ENCODE measurements around the gene RIPPLY3.
"Not testable (repeated sequence)": the region's sequence is repeated elsewhere in the genome, so short reads cannot be mapped to it uniquely, and the experiment has no call there.

The RIPPLY3 gene

GRCh38 chr21:36990508-36991205, 15.8 kb upstream of the RIPPLY3 start:
- H3K4me3 ChIP-seq (ENCODE audit: low read depth, low read length), result peak overlapping the region; percentile 50
- no peak for TF ChIP-seq CTCF (IDR thresholded peaks at IDR 0.05; ENCODE audit: control insufficient read depth, extremely low read depth, insufficient read depth)
- no peak for DNase-seq (ENCODE audit: low read depth)

- TF ChIP-seq CTCF (IDR thresholded peaks at IDR 0.05; ENCODE audit: control insufficient read depth, extremely low read depth, insufficient read depth), result no peak
- no peak for DNase-seq (ENCODE audit: low read depth)
- H3K4me3 ChIP-seq (ENCODE audit: low read depth, low read length), result no peak overlapping the region
Observed at GRCh38 chr21:36992671-36993070, 13.8 kb upstream of the RIPPLY3 start.

GRCh38 chr21:36994501-36995158, 11.9 kb upstream of the RIPPLY3 start:
- DNase-seq (ENCODE audit: low read depth), result no peak
- H3K4me3 ChIP-seq (ENCODE audit: low read depth, low read length), result no peak overlapping the region
- TF ChIP-seq CTCF (IDR thresholded peaks at IDR 0.05; ENCODE audit: control insufficient read depth, extremely low read depth, insufficient read depth), result no peak

- H3K4me3 ChIP-seq (ENCODE audit: low read depth, low read length); DNase-seq (ENCODE audit: low read depth): not testable (repeated sequence)
Observed at GRCh38 chr21:36995285-36995684, 11.2 kb upstream of the RIPPLY3 start.

- no peak overlapping the region for H3K4me3 ChIP-seq (ENCODE audit: low read depth, low read length)
- DNase-seq (ENCODE audit: low read depth), result no peak
- TF ChIP-seq CTCF (IDR thresholded peaks at IDR 0.05; ENCODE audit: control insufficient read depth, extremely low read depth, insufficient read depth), result no peak
Observed at GRCh38 chr21:36999131-36999898, 7.2 kb upstream of the RIPPLY3 start.

- H3K4me3 ChIP-seq (ENCODE audit: low read depth, low read length), result no peak overlapping the region
- TF ChIP-seq CTCF (IDR thresholded peaks at IDR 0.05; ENCODE audit: control insufficient read depth, extremely low read depth, insufficient read depth), result no peak
- DNase-seq (ENCODE audit: low read depth), result no peak
Observed at GRCh38 chr21:37000381-37000780, 6.1 kb upstream of the RIPPLY3 start.

- TF ChIP-seq CTCF (IDR thresholded peaks at IDR 0.05; ENCODE audit: control insufficient read depth, extremely low read depth, insufficient read depth), result no peak
- H3K4me3 ChIP-seq (ENCODE audit: low read depth, low read length), result no peak overlapping the region
- no peak for DNase-seq (ENCODE audit: low read depth)
Observed at GRCh38 chr21:37001441-37001840, 5.1 kb upstream of the RIPPLY3 start.

- not testable (repeated sequence) for H3K4me3 ChIP-seq (ENCODE audit: low read depth, low read length); DNase-seq (ENCODE audit: low read depth)
Observed at GRCh38 chr21:37002851-37003250, 3.7 kb upstream of the RIPPLY3 start.

GRCh38 chr21:37003917-37004316, 2.6 kb upstream of the RIPPLY3 start:
- DNase-seq (ENCODE audit: low read depth); H3K4me3 ChIP-seq (ENCODE audit: low read depth, low read length): not testable (repeated sequence)

Measured in LNCaP clone FGC (cell line).